ENCODE data around the gene RFXAP. TPM values are rescaled to one million over a fixed set of nuclear protein-coding genes. Genes with fewer than 3 reads are reported as not detected.

Gene RFXAP
- total RNA-seq, 1 donor from 2014 or later, result 19.0 TPM

GRCh38 chr13:36822785-36823184, 3.8 kb downstream of the RFXAP start:
- intact Hi-C loops (cut with micrococcal nuclease), result no loop called here
- Mint-ChIP-seq H3K4me1 (ENCODE audit: low read depth) (peaks cover 61% of the 10 kb centered on the region), H3K27me3 (ENCODE audit: insufficient read depth) (no peaks in the 10 kb centered on the region), H3K4me3 (no peak overlapping the region), H3K27ac (no peak overlapping the region), H3K36me3 (ENCODE audit: low read depth) (peaks cover 13% of the 10 kb centered on the region), H3K9me3 (no peaks in the 10 kb centered on the region)
- no peak for DNase-seq (ENCODE audit: low spot score)

- intact Hi-C loops (cut with micrococcal nuclease), result no loop called here
- no peaks in the 10 kb centered on the region for H3K27me3 Mint-ChIP-seq (ENCODE audit: insufficient read depth)
Measured at GRCh38 chr13:36829753-36830152, 10.7 kb downstream of the RFXAP start.

GRCh38 chr13:36831291-36831690, 12.3 kb downstream of the RFXAP start:
- Mint-ChIP-seq H3K4me3 (no peak overlapping the region), H3K9me3 (no peaks in the 10 kb centered on the region)
- intact Hi-C loops (cut with micrococcal nuclease), result no loop called here

More at GRCh38 chr13:36829753-36830152, 10.7 kb downstream of the RFXAP start:
- H3K4me1 Mint-ChIP-seq (ENCODE audit: low read depth), result peaks cover 3% of the 10 kb centered on the region
- H3K36me3 Mint-ChIP-seq (ENCODE audit: low read depth), result peaks cover 15% of the 10 kb centered on the region
- H3K27ac Mint-ChIP-seq, result no peak overlapping the region
- DNase-seq (ENCODE audit: low spot score), result no peak
- no peak overlapping the region for H3K4me3 Mint-ChIP-seq
- H3K9me3 Mint-ChIP-seq, result no peaks in the 10 kb centered on the region

GRCh38 chr13:36834299-36834698, 15.3 kb downstream of the RFXAP start:
- Mint-ChIP-seq H3K27ac (no peak overlapping the region), H3K9me3 (no peaks in the 10 kb centered on the region), H3K36me3 (ENCODE audit: low read depth) (peaks cover 10% of the 10 kb centered on the region), H3K4me1 (ENCODE audit: low read depth) (no peaks in the 10 kb centered on the region), H3K4me3 (no peak overlapping the region), H3K27me3 (ENCODE audit: insufficient read depth) (no peaks in the 10 kb centered on the region)
- DNase-seq (ENCODE audit: low spot score), result no peak
- intact Hi-C loops (cut with micrococcal nuclease), result no loop called here

More at GRCh38 chr13:36831291-36831690, 12.3 kb downstream of the RFXAP start:
- Mint-ChIP-seq H3K4me1 (ENCODE audit: low read depth) (no peaks in the 10 kb centered on the region), H3K27ac (no peak overlapping the region), H3K36me3 (ENCODE audit: low read depth) (peaks cover 15% of the 10 kb centered on the region), H3K27me3 (ENCODE audit: insufficient read depth) (no peaks in the 10 kb centered on the region)
- DNase-seq (ENCODE audit: low spot score), result no peak

- peaks cover 4% of the 10 kb centered on the region for H3K36me3 Mint-ChIP-seq (ENCODE audit: low read depth)
- H3K27ac Mint-ChIP-seq, result no peak overlapping the region
- no peaks in the 10 kb centered on the region for H3K4me1 Mint-ChIP-seq (ENCODE audit: low read depth)
- DNase-seq (ENCODE audit: low spot score), result no peak
- no peaks in the 10 kb centered on the region for H3K9me3 Mint-ChIP-seq
- intact Hi-C loops (cut with micrococcal nuclease), result no loop called here
- H3K4me3 Mint-ChIP-seq, result no peak overlapping the region
- no peaks in the 10 kb centered on the region for H3K27me3 Mint-ChIP-seq (ENCODE audit: insufficient read depth)
Measured at GRCh38 chr13:36837354-36838092, 18.5 kb downstream of the RFXAP start.

GRCh38 chr13:36839281-36839680, 20.3 kb downstream of the RFXAP start:
- no peak overlapping the region for H3K4me3 Mint-ChIP-seq
- no peaks in the 10 kb centered on the region for H3K27me3 Mint-ChIP-seq (ENCODE audit: insufficient read depth)
- no peak for DNase-seq (ENCODE audit: low spot score)
- H3K27ac Mint-ChIP-seq, result no peak overlapping the region
- no peaks in the 10 kb centered on the region for H3K9me3 Mint-ChIP-seq
- peaks cover 5% of the 10 kb centered on the region for H3K36me3 Mint-ChIP-seq (ENCODE audit: low read depth)
- intact Hi-C loops (cut with micrococcal nuclease), result no loop called here
- H3K4me1 Mint-ChIP-seq (ENCODE audit: low read depth), result no peaks in the 10 kb centered on the region

GRCh38 chr13:36839981-36840380, 21.0 kb downstream of the RFXAP start:
- DNase-seq (ENCODE audit: low spot score), result no peak
- Mint-ChIP-seq H3K9me3 (no peaks in the 10 kb centered on the region), H3K4me3 (no peak overlapping the region)

GRCh38 chr13:36840718-36841250, 21.8 kb downstream of the RFXAP start:
- peaks cover 3% of the 10 kb centered on the region for H3K36me3 Mint-ChIP-seq (ENCODE audit: low read depth)
- H3K27me3 Mint-ChIP-seq (ENCODE audit: insufficient read depth), result no peaks in the 10 kb centered on the region
- no peaks in the 10 kb centered on the region for H3K4me1 Mint-ChIP-seq (ENCODE audit: low read depth)
- no peak overlapping the region for H3K4me3 Mint-ChIP-seq
- intact Hi-C loops (cut with micrococcal nuclease), result no loop called here
- H3K9me3 Mint-ChIP-seq, result no peaks in the 10 kb centered on the region
- H3K27ac Mint-ChIP-seq, result no peak overlapping the region
- DNase-seq (ENCODE audit: low spot score), result no peak

More at GRCh38 chr13:36839981-36840380, 21.0 kb downstream of the RFXAP start:
- Mint-ChIP-seq H3K27me3 (ENCODE audit: insufficient read depth) (no peaks in the 10 kb centered on the region), H3K4me1 (ENCODE audit: low read depth) (no peaks in the 10 kb centered on the region), H3K27ac (no peak overlapping the region), H3K36me3 (ENCODE audit: low read depth) (peaks cover 5% of the 10 kb centered on the region)
- intact Hi-C loops (cut with micrococcal nuclease), result no loop called here

GRCh38 chr13:36841391-36841790, 22.4 kb downstream of the RFXAP start:
- intact Hi-C loops (cut with micrococcal nuclease), result no loop called here
- H3K36me3 Mint-ChIP-seq (ENCODE audit: low read depth), result peaks cover 3% of the 10 kb centered on the region
- H3K27ac Mint-ChIP-seq, result no peak overlapping the region
- no peaks in the 10 kb centered on the region for H3K4me1 Mint-ChIP-seq (ENCODE audit: low read depth)
- no peaks in the 10 kb centered on the region for H3K27me3 Mint-ChIP-seq (ENCODE audit: insufficient read depth)
- no peaks in the 10 kb centered on the region for H3K9me3 Mint-ChIP-seq
- H3K4me3 Mint-ChIP-seq, result no peak overlapping the region
- no peak for DNase-seq (ENCODE audit: low spot score)

- Mint-ChIP-seq H3K4me1 (ENCODE audit: low read depth) (no peaks in the 10 kb centered on the region), H3K27ac (no peak overlapping the region), H3K9me3 (no peaks in the 10 kb centered on the region), H3K27me3 (ENCODE audit: insufficient read depth) (no peaks in the 10 kb centered on the region), H3K4me3 (no peak overlapping the region), H3K36me3 (ENCODE audit: low read depth) (peaks cover 3% of the 10 kb centered on the region)
- DNase-seq (ENCODE audit: low spot score), result no peak
- intact Hi-C loops (cut with micrococcal nuclease), result loop anchor here (2.0 kb wide), 1 partner anchor 133 kb away; no protein-coding TSS in a partner anchor
Measured at GRCh38 chr13:36847606-36848005, 28.6 kb downstream of the RFXAP start.

GRCh38 chr13:36848199-36848982, 29.4 kb downstream of the RFXAP start:
- Mint-ChIP-seq H3K27me3 (ENCODE audit: insufficient read depth) (no peaks in the 10 kb centered on the region), H3K36me3 (ENCODE audit: low read depth) (peaks cover 3% of the 10 kb centered on the region), H3K4me1 (ENCODE audit: low read depth) (no peaks in the 10 kb centered on the region), H3K4me3 (no peak overlapping the region), H3K9me3 (no peaks in the 10 kb centered on the region), H3K27ac (no peak overlapping the region)
- DNase-seq (ENCODE audit: low spot score), result no peak
- intact Hi-C loops (cut with micrococcal nuclease), result loop anchor here (2.0 kb wide), 1 partner anchor 132 kb away; no protein-coding TSS in a partner anchor

- no peak overlapping the region for H3K27ac Mint-ChIP-seq
- no peaks in the 10 kb centered on the region for H3K9me3 Mint-ChIP-seq
- no peaks in the 10 kb centered on the region for H3K36me3 Mint-ChIP-seq (ENCODE audit: low read depth)
- no peaks in the 10 kb centered on the region for H3K27me3 Mint-ChIP-seq (ENCODE audit: insufficient read depth)
- intact Hi-C loops (cut with micrococcal nuclease), result no loop called here
- DNase-seq (ENCODE audit: low spot score), result no peak
- H3K4me3 Mint-ChIP-seq, result no peak overlapping the region
- no peaks in the 10 kb centered on the region for H3K4me1 Mint-ChIP-seq (ENCODE audit: low read depth)
Measured at GRCh38 chr13:36850790-36851438, 31.9 kb downstream of the RFXAP start.
